ENCODE results near the gene ARMC7.
"Not testable (repeated sequence)": the region's sequence is repeated elsewhere in the genome, so short reads cannot be mapped to it uniquely, and the experiment has no call there.

The ARMC7 gene

DNA sequence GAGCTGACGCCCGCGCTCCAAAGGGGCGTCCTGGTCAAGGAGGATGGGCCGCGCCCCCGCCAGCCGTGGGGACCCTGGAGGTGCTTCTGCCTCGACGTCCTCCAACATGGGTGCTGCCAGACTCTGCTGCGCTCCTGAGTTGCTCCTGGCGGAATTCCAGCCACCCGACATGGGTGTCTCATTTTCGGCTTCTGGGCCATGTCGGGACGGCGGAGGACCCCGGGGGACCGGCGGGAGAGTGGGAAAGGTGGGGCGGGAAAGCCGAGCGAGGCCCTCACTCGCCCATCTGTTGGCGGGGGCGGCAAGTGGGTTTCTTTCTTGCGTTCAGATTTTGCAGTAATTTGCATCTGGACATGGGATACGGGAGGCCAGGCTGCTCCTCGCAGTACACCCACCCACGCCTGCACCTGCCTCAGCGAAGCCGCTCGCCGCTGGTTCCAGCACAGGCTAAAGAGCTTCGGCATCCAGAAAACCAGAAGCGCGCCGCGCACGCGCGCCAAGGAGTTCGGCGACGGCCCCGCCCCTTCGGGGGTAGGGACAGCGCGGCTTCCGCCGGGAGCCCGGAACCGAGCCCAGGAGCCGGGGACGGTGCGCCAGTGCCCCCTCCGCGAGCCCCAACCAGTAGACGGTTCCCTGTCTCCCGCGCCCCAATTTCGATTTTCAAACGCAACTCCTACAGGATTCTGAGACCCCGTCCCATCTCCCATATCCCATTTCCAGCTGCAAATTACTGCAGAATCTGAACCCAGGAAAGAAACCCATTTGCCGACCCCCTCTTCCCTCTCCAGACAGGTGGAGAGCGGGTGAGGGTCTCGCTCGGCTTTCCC is at the start of gene ARMC7:
Gene ARMC7 (plus strand): TSS at position 563 of the 827 bp plus-strand sequence. CDS start 320 bp downstream, outside the sequence.
- DNase-seq: peak; percentile 78

DNA sequence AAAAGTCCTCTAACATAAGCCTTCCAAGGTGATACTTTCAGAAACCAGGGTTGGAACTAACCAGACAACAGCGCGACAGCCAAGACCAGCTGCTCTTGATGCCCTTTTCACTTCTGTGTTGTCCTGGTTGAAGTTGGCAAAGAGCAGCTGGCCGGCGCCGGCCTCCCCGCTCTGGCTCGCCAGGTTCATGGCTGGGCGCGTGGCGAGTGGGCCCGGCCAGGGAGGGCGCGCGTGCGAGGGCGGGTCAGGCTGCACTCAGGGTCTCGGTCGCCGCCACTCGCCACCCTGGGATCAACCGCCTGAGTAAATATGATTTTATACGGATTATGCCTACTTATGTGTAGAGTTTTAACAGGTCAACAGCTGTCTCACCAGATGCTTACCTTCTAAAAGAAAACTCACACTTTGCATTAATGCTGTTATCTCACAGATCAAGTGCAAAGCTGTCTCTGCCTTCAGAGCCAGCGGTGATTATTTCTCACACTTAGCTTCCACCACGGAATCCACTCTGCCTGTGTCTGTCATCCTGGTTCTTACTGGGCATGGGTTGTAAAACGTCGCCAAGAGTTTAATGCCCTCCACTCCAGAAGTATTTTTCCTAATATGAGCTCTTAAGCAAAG is 49.2 kb upstream of the ARMC7 start:
- peak; percentile 38 for DNase-seq

DNA sequence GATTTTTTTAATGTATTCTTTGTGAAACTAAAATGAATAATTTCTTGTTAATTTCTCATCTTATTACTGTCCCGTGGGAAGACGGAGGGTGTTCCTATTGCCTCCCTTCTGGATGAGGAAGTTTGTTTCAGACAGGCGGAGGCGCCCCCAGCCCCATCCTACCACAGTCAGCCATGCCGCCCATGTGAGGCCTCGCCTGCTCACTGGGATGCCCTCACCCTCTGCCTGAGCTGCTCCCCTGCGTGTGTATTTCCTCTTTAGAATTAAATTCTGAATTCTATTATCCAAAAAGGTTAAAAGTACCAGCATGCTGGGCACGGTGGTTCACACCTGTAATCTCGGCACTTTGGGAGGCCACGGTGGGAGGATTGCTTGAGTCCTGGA is 48.7 kb upstream of the ARMC7 start:
- no peak for DNase-seq

DNA sequence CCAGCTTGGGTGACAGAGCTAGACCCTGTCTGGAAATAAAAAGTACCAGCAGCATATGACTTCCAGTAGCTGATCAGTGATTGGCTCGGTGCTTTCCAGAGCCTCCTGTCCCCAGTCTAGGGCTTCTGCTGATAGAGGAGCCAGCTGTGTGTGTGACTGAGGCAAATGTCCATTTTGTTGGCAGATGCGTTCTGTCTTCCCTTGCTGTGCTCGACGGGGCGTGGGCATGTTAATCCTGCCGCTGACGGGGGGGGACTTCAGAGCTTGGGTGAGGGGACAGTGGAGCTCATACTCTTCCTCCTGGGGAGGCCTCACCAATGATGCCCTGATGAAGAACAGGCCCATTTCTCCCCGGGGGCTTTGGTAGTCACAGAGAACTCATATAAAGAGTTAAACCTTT is 48.2 kb upstream of the ARMC7 start:
- no peak for DNase-seq

DNA sequence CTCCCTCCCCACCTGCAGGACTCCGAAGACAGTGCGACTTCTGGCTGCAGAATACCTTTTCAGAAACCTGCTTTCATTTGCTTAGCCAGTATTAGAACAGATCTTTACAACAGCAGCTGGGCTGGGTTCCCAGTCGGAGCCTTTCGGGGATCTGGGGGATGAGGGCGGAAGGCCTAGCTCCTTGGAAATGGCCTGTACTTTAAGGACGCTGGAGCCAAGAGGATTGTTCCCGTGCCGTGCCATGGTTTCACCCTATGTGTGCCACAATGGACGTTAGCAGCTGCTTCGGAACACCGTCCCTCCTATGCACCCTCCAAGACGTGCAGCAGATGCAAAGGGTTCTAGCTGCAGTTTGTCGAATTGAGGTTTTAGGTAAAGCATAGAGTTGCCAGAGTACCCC is 46.6 kb upstream of the ARMC7 start:
- no peak for DNase-seq

DNA sequence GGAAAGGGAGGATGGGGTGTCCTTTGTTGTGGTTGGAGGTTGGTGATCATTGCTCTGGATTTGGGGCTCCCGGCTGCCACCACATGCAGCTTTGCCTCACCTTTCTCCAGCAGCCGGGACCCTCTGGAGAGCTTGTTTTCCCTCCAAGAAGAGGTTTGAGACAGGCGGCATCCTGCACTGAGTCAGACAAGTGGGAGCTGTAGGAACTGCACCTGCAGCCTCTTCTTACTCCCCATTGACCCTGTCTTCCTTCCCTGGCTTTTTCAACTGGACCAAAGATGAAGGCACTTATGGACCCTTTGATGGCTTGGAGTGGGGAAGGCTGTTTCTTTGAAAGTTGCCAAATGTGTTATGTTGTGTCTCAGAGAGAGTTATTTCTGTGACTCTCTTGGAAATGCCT is 46.1 kb upstream of the ARMC7 start:
- DNase-seq: no peak

DNA sequence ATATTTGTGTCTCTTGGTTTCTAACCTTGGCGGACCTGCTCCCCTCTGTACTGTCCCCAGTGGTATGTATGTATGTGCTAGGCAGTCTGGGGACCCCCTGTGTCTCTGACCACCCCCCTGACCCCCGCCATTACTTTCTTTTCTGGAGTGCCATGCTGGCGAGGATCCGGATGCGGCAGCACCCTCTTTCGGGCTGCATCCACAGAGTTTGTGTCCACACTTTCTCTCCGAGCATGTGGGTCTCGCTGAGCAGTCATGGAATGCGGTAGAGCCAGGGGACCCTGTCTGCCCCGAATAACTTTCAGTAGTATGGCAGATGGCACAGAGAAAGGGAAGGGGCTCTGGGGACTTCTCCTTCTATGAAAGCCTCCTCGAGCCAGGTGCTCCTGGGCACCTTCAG is 45.7 kb upstream of the ARMC7 start:
- DNase-seq: no peak

DNA sequence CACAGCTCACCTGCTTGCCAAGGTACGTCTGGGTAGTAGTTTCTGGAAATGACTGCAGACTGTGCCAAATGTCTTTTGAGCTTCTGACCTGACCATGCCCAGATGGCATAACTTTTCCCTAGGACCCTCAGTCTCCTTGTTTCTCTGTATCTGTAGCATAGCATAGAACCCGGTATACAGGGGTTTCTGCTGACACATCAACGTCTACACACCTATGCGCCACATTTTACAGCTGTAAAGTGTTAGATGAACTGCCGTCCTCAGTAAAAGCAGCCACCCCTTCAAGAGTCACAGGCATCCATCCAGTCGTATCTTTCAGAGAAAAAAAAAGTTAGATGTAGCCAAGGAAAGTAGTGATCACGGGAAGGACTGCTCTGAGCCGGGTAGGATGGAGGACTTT is 45.3 kb upstream of the ARMC7 start:
- DNase-seq: no peak

DNA sequence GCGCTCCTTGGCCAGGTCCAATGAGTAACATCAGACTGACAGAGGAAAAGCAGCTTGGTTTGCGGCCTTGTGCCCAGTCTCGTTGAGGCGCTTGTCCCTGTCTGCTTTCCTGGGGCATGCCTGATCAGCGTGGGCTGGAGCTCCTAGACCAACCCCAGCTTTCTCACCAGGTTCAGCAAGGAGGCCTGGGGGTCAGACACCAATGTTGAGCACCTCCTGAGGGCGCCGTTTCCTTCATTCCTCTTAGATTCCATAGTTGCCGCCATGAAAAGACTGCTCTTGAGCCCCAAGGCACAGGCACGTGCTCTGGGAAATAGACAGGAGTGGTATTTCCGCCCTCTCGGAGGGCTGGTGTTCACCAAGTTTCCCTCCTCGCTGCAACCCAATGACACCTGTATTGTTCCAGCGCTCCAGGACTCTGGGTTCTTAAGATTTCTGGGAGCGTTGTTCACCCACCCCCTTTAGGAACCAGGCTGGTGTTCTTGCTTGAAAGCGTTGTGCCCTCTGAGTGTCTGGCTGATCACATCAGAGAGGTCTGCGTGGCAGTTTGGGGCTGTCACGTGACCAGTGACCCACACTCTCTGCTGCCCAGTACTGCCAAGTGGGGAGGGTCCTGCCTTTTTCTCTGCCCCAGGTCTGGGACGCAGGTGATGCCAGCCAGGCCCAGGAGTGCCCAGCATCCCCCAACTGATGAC is 44.8 kb upstream of the ARMC7 start:
- DNase-seq: no peak

DNA sequence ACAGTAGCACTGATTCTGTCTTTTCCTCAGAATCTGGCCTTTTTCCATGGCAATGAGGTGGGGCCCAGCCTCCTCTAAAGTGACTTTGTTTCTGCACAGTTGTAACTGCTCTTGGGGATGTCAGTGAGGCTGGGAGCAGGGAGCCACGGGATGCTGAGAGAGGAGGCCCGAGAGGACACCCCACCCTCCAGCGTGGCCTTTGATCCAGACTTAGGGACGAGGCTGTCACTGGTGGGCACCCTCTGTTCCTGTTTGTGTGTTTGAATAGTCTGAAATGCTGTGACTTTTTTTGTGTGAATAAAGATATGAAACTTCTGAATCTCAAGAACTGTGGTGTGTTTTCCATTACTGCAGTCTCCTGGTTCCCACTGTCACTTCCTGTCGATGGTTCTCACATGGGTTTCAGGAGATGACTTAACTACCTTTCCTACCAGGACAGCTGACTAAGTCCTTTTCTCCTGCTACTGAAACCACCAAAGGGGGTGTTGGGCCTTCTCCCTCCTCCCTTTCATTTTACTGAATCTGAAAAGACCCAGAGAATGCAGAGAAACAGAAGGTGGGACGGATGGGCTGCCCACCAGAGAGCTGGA is 44.1 kb upstream of the ARMC7 start:
- no peak for DNase-seq

DNA sequence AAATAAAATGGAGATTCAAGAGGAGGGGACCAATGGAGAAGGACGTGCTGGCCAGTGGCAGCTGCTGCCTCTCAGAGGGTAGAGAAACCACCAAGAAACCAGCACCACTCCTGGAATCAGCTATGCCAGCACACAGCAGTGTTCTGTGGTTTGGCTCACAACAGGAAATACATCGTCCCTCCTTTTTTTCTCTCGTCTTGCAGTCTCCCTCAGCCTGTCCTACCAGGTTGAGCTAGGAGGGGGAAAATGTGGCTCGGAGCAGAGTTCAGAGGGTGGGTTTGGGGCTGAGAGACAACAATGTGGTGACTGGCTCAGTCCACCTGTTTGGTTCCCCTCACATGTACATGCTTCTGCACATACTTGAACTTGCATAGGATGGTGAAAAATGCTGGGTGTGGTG is 41.9 kb upstream of the ARMC7 start:
- no peak for DNase-seq

DNA sequence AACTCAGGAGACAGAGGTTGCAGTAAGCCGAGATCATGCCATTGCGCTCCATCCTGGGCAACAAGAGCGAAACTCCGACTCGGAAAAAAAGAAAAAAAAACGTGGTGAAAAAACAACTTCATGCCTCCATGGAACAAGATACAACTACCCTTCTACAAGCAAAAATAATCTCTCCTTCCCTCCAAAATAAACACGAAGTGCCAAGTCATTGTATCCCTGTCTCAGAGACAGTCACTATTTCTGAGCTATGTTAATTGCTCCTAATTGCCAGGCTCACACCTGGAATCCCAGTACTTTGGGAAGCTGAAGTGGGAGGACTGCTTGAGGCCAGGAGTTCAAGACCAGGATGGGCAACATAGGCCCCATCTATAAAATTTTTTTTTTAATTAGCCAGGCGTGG is 41.0 kb upstream of the ARMC7 start:
- DNase-seq: no peak

DNA sequence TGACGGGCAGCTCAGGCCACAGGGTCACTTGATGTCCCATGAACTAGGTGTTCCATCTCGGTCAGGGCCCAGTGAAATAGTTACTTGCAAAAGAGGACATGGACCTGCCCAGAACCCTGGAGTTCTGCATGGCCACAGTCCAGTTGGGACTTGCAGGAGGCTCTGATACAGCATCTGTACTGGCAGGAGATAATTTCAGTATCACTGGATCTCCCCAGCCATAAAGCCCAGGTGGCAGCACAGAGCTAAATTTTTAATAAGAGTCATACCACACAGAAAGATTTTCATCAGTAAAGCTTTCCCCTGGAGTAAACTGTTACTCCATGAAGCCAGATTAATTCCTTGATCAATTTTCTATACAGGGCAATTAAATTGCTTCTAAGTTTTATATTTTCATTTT is 40.0 kb upstream of the ARMC7 start:
- DNase-seq: peak; percentile 8

DNA sequence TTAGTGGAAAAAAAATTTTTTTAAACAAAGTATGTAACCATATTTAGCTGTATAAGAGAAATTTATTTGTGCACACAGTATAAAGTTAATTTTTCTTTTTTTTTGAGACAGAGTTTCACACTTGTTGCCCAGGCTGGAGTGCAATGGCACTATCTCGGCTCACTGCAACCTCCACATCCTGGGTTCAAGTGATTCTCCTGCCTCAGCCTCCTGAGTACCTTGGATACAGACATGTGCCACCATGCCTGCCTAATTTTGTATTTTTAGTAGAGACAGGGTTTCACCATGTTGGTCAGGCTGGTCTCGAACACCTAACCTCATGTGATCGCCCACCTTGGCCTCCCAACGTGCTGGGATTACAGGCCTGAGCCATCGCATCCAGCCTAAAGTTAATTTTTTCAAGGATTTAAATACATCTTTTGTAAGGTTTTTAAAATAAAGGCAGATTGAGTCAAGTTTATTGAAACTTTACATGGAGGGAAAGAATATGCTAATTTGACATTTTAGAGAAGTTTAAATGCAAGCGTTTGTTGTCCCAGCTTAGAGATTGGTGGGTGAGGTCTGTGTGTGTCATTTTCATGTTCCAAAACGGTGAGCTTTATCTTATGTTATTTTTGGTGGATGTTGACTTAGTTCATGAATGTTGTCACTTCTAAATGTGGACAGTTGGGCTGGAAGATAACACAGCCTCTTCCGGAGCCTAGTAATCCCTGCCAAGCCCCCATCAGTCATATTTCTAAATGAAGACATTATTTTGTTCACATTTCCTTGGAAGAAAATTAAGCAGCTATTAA is 38.1 kb upstream of the ARMC7 start:
- DNase-seq: not testable (repeated sequence)

DNA sequence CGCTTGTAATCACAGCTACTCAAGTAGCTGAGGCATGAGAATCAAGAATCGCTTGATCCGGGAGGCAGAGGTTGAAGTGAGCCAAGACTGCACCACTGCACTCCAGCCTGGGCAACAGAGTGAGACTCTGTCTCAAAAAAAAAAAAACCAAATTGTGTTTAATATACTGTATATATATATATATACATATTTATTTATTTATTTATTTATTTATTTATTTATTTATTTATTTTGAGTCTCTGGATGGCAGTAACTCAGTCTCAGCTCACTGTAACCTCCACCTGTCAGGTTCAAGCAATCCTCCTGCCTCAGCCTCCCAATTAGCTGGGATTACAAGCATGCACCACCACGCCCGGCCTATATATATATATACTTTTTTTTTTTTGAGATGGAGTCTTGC is 36.9 kb upstream of the ARMC7 start:
- DNase-seq: not testable (repeated sequence)

DNA sequence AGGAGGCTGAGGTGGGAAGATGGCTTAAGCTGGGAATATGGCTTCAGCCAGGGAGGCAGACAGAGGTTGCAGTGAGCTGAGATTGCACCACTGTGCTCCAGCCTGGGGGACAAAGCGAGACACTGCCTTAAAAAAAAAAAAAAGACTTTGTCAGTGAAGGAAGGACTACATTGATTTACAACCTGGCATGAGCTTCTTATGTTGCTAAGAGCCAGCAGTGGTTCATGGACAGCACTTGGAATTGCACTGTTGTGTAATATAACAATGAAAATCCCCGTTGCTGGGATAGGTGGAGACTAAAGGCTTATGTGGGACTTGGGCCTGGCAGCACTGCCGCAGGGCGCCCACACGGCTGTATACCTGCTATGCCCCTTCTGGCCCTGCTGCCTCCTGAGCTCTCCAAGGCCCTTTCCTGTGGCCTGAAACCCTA is 36.1 kb upstream of the ARMC7 start:
- DNase-seq: no peak

DNA sequence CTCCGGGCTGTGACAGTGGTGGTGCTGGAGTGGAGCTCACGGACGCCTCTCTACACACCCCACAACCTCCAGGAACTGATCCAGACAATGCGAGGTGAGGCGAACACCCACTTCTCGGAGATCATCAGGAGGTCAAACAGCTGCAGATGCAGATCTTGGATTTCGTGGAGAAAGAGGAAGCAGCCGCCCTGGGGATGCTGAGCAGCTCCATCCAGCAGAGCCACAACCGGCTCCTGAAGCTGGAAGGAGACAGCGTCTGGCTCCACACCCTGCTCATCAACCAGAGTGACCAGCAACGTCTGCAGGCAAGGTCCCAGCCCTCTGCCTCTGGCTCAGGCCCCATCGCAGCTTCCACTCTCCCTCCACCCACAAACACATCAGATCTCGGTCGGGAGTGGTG is 35.2 kb upstream of the ARMC7 start:
- DNase-seq: no peak

DNA sequence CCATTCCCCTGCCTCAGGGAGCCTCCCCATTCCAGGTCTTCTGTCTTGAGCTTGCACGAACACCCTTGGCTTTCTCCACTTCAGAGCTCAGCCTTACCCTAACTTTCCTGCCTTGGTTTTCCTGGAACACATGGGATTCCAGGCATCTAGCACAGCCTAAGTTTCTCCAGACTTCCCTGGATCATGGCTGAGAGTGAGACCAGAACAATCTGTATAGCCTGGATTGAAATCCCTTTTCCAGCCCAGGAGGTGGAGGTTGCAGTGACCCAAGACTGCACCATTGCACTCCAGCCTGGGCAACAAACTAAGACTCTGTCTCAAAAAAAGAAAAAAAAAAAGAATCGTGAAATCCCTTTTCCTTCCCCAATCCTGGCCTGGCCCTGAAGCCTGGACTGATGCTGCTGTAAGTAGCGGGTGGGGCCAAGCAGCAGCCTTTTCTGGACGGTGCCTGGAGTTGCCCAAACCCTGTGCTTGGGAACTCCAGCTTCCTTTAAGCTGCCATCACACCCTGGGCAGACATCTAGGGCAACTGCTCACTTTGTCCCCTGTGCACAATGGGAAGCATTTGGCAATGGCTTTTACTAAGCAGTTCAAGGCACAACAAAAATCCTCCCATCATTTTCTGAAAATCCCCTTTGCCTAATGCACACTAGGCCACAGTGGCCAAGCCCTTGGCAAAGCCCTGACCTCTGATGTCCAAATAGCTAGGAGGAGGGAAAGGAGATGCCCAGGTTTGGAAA is 34.0 kb upstream of the ARMC7 start:
- DNase-seq: no peak

DNA sequence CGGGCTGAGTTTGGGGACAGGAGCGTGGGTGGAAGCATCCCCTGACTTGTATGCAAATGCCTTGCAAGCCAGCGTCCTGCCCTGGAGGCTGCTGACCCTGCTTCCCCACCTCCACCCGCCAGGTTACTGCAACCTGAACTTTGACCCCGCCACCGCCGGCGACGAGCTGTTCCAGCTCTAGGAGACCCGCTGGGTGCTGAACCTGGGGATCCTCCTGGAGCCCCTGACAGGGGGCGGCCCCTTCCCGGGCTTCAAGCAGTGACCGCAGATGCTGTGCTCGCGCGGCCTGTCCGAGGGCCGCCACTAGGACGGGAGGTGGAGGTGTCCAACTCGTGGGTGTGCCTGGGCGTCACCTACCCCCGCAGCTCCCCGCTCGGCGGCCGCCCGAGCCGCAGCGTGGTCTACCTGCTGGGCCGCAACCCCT is 32.7 kb upstream of the ARMC7 start:
- DNase-seq: no peak

DNA sequence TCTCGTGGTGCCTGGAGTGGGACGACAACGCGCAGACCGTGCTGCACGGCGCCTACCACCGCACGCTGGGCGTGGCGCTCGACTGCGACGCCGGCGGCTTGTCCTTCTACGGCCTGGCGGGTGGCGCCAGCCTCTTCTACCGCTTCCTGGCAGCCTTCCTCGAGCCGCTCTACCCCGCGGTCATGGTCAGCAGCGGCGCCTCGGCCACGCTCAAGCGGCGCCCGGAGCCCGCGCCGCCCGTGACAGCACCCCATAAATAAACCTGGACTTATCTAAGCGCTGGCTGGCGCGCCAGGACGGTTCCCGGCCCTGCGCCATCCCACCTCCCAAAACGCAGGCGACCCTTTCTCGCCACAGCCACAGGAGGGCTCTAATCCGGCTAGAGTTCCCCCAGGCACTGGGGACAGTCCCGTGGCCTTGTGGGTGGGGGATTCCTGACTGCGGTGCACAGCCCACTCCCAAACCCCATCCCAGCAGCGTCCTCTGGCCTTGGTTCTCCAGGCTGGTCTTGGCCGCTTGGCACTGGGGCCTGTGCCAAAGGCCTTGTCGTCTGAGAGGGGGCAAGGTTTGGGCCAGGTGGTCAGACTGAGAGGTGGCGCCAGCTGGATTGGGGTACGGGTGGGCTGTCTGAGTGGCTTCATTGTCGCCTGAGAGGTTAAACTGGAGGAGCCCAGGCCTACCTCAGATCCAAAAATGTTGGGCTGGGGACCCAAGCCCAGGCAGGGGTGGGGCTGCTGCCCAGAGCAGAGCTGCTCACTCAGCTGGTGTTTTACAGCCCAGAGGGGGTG is 32.1 kb upstream of the ARMC7 start:
- DNase-seq: no peak

Measured in NCI-H2171 treated with DMSO at 0.1 percent for 48 hours (cell line).